Suppressor macrophage treated with lipopolysaccharide for 1 hour (primary cell): Measurements from ENCODE around the gene NR2C2.
A peak's percentile ranks its signal among the peaks of the same experiment; 100 is the strongest.
"Not testable (repeated sequence)": the region's sequence is repeated elsewhere in the genome, so short reads cannot be mapped to it uniquely, and the experiment has no call there.

ENCODE experiments used
- DNase-seq, 3 donors: peaks; one replicate each; pipeline ENCODE4 v3.0.0-alpha.2; 2020 to 2022

NR2C2 gene

GRCh38 chr3:14962762-14963161, 15.4 kb downstream of the NR2C2 start:
- peak in 1 of 3 donors; percentile 19 for DNase-seq

GRCh38 chr3:14967285-14967684, 19.9 kb downstream of the NR2C2 start:
- DNase-seq = no peak

- DNase-seq = no peak
These were observed 22.3 kb downstream of the NR2C2 start for GRCh38 chr3:14969671-14970070.

- no peak for DNase-seq
These were observed 28.9 kb downstream of the NR2C2 start for GRCh38 chr3:14976317-14976716.

GRCh38 chr3:14980689-14981088, 33.3 kb downstream of the NR2C2 start:
- peak; percentile 28 to 42 (median 35) for DNase-seq

GRCh38 chr3:14984581-14985113, 37.3 kb downstream of the NR2C2 start:
- no peak for DNase-seq

- DNase-seq = peak in 2 of 3 donors; percentile 7 to 8
These were observed 41.6 kb downstream of the NR2C2 start for GRCh38 chr3:14988988-14989394.

GRCh38 chr3:14989943-14990779, 42.8 kb downstream of the NR2C2 start:
- DNase-seq = no peak

GRCh38 chr3:14990780-14991148, 43.4 kb downstream of the NR2C2 start:
- DNase-seq = no peak

GRCh38 chr3:14991151-14991742, 43.9 kb downstream of the NR2C2 start:
- no peak for DNase-seq

GRCh38 chr3:14991818-14992612, 44.6 kb downstream of the NR2C2 start:
- DNase-seq = no peak

- DNase-seq = no peak
These were observed 50.6 kb downstream of the NR2C2 start for GRCh38 chr3:14997941-14998340.

GRCh38 chr3:14999182-14999581, 51.8 kb downstream of the NR2C2 start:
- not testable (repeated sequence) for DNase-seq

- DNase-seq = no peak
These were observed 60.3 kb downstream of the NR2C2 start for GRCh38 chr3:15007681-15008141.

GRCh38 chr3:15009167-15009566, 61.8 kb downstream of the NR2C2 start:
- DNase-seq = no peak

- no peak for DNase-seq
These were observed 63.3 kb downstream of the NR2C2 start for GRCh38 chr3:15010664-15011063.

GRCh38 chr3:15011174-15011573, 63.8 kb downstream of the NR2C2 start:
- no peak for DNase-seq

- DNase-seq = no peak
These were observed 67.4 kb downstream of the NR2C2 start for GRCh38 chr3:15014606-15015328.

GRCh38 chr3:15015456-15015855, 68.1 kb downstream of the NR2C2 start:
- DNase-seq = no peak

- no peak for DNase-seq
These were observed 69.8 kb downstream of the NR2C2 start for GRCh38 chr3:15017191-15017590.

GRCh38 chr3:15023249-15023648, 75.9 kb downstream of the NR2C2 start:
- DNase-seq = no peak

- no peak for DNase-seq
These were observed 76.3 kb downstream of the NR2C2 start for GRCh38 chr3:15023719-15024118.

GRCh38 chr3:15029625-15030024, 82.2 kb downstream of the NR2C2 start:
- DNase-seq = no peak
